ENCODE measurements around the gene HDHD2. TPM values are rescaled to one million over a fixed set of nuclear protein-coding genes. Genes with fewer than 3 reads are reported as not detected.

The HDHD2 gene
- total RNA-seq, 1 donor from 2014 or later: 47.2 TPM

DNA sequence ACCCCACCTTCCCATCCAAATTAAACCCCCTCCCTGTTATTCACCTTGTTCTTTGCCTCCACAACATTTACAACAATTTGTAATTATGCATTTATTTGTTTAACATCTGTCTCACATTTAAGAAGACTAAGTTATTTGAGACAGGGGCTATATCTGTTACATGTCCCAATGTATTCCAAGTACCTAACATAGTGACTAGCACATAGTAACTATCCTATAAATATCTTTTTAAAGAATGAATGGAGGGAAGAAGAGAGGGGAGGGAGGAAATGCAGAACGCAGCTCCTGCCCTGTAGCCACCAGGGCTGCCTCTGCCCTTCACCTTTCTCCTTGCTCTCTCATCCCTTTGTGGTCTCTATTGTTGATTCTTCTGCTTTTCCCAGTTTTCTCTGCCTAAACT, 40.6 kb downstream of the HDHD2 start:
- DNase-seq (ENCODE audit: low spot score, unreplicated experiment): no peak
- H3K4me1 Mint-ChIP-seq (ENCODE audit: low read depth): peaks cover 16% of the 10 kb centered on the region
- H3K27ac Mint-ChIP-seq: peak overlapping the region; percentile 12
- no peak overlapping the region for H3K4me3 Mint-ChIP-seq (ENCODE audit: low read depth)
- H3K36me3 Mint-ChIP-seq (ENCODE audit: insufficient read depth): peaks cover 18% of the 10 kb centered on the region
- H3K27me3 Mint-ChIP-seq: no peaks in the 10 kb centered on the region
- TF ChIP-seq CTCF (IDR thresholded peaks at IDR 0.05; ENCODE audit: unreplicated experiment): no peak
- no peaks in the 10 kb centered on the region for H3K9me3 Mint-ChIP-seq (ENCODE audit: low read depth)

- no peak for DNase-seq (ENCODE audit: low spot score, unreplicated experiment)
- no peak overlapping the region for H3K27ac Mint-ChIP-seq
- H3K4me3 Mint-ChIP-seq (ENCODE audit: low read depth): no peak overlapping the region
- peaks cover 19% of the 10 kb centered on the region for H3K36me3 Mint-ChIP-seq (ENCODE audit: insufficient read depth)
- no peaks in the 10 kb centered on the region for H3K27me3 Mint-ChIP-seq
- H3K9me3 Mint-ChIP-seq (ENCODE audit: low read depth): no peaks in the 10 kb centered on the region
- peaks cover 14% of the 10 kb centered on the region for H3K4me1 Mint-ChIP-seq (ENCODE audit: low read depth)
- TF ChIP-seq CTCF (IDR thresholded peaks at IDR 0.05; ENCODE audit: unreplicated experiment): no peak
These were observed 41.3 kb downstream of the HDHD2 start for GRCh38 chr18:47108998-47109405.

DNA sequence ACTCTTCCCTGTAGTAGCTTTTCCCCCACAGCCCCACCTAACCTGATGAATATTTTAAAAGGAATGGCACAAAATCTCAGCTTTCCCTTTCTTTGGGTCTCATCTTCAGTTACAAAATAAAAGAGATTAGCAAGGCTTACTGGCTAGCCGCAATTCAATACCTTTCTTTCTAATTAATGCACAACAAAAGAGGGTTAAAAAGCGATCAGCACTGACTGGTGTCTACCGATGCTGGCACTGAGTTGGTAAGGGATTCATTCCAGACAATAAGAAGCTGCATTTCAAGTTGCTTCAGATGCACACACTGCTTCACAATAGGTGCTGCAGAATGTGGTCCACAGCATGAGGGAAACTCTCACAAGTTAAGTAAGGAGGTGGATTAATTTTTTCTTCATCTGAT, 41.9 kb downstream of the HDHD2 start:
- H3K27me3 Mint-ChIP-seq: no peaks in the 10 kb centered on the region
- H3K27ac Mint-ChIP-seq: no peak overlapping the region
- no peaks in the 10 kb centered on the region for H3K9me3 Mint-ChIP-seq (ENCODE audit: low read depth)
- H3K4me3 Mint-ChIP-seq (ENCODE audit: low read depth): no peak overlapping the region
- DNase-seq (ENCODE audit: low spot score, unreplicated experiment): no peak
- H3K36me3 Mint-ChIP-seq (ENCODE audit: insufficient read depth): peaks cover 16% of the 10 kb centered on the region
- no peak for TF ChIP-seq CTCF (IDR thresholded peaks at IDR 0.05; ENCODE audit: unreplicated experiment)
- peaks cover 14% of the 10 kb centered on the region for H3K4me1 Mint-ChIP-seq (ENCODE audit: low read depth)

GRCh38 chr18:47100212-47100831, 50.0 kb downstream of the HDHD2 start:
- TF ChIP-seq CTCF (IDR thresholded peaks at IDR 0.05; ENCODE audit: unreplicated experiment): peak; percentile 89
- peaks cover 5% of the 10 kb centered on the region for H3K4me1 Mint-ChIP-seq (ENCODE audit: low read depth)
- no peak overlapping the region for H3K27ac Mint-ChIP-seq
- no peak overlapping the region for H3K4me3 Mint-ChIP-seq (ENCODE audit: low read depth)
- peak; percentile 49 for DNase-seq (ENCODE audit: low spot score, unreplicated experiment)
- no peaks in the 10 kb centered on the region for H3K9me3 Mint-ChIP-seq (ENCODE audit: low read depth)
- peaks cover 1% of the 10 kb centered on the region for H3K36me3 Mint-ChIP-seq (ENCODE audit: insufficient read depth)
- no peaks in the 10 kb centered on the region for H3K27me3 Mint-ChIP-seq

DNA sequence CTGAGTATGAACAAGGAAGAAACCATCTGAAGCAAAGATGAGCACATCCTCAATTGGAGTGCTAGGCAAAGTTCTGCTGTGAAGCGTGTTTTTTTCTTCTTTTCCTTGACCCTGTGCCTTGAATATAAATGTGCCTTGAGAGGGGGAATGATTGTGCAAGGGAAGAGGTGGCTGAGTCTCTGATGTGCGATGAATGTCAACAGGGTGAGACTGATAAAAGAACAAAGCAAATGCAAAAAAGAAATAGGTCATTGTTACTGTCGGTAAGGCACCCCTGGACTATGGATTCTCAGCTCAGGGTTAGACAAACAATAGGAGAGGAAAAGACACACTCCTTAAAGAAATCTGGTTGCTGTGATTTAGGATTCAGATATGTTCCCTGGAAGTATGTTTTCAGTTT, 54.5 kb downstream of the HDHD2 start:
- H3K9me3 Mint-ChIP-seq (ENCODE audit: low read depth): no peaks in the 10 kb centered on the region
- H3K27me3 Mint-ChIP-seq: no peaks in the 10 kb centered on the region
- TF ChIP-seq CTCF (IDR thresholded peaks at IDR 0.05; ENCODE audit: unreplicated experiment): no peak
- no peak overlapping the region for H3K4me3 Mint-ChIP-seq (ENCODE audit: low read depth)
- peaks cover 5% of the 10 kb centered on the region for H3K4me1 Mint-ChIP-seq (ENCODE audit: low read depth)
- H3K36me3 Mint-ChIP-seq (ENCODE audit: insufficient read depth): peaks cover 2% of the 10 kb centered on the region
- H3K27ac Mint-ChIP-seq: no peak overlapping the region
- DNase-seq (ENCODE audit: low spot score, unreplicated experiment): no peak

Measured in progenitor cell of endocrine pancreas (in vitro differentiated cells).